Measurements from ENCODE around the gene NDUFS6. TPM values are rescaled to one million over a fixed set of nuclear protein-coding genes. Genes with fewer than 3 reads are reported as not detected.

The NDUFS6 gene
- total and polyA plus RNA-seq, 2 of the 8 experiments (the other 6 are each of a cell fraction or from before 2014, with no cell fraction given): 72.7 to 191 TPM

- TF ChIP-seq KDM4A (IDR thresholded peaks at IDR 0.05; ENCODE audit: low read depth, low read length, severe bottlenecking) (peak; percentile 53), MAX (IDR thresholded peaks at IDR 0.05) (peak; percentile 29; the same call in 1 of the 2 replicates), POU5F1 (IDR thresholded peaks at IDR 0.05; ENCODE audit: low read depth, low read length) (no peak), CTBP2 (IDR thresholded peaks at IDR 0.05; ENCODE audit: borderline replicate concordance, insufficient read depth, insufficient read length, low read length) (peak; percentile 66), SUZ12 (IDR thresholded peaks at IDR 0.05; ENCODE audit: low read length) (peak; percentile 66; the same call in 1 of the 2 replicates), ASH2L (IDR thresholded peaks at IDR 0.05; ENCODE audit: low read length) (peak; percentile 32), TCF12 (IDR thresholded peaks at IDR 0.05; ENCODE audit: low read depth, low read length) (0 out of 2 replicates have a peak, but pooled peaks have one; percentile 61)
Observed at GRCh38 chr5:1851290-1851934, 50.2 kb downstream of the NDUFS6 start (continued).
